ENCODE results near the gene MTHFS.

DNA sequence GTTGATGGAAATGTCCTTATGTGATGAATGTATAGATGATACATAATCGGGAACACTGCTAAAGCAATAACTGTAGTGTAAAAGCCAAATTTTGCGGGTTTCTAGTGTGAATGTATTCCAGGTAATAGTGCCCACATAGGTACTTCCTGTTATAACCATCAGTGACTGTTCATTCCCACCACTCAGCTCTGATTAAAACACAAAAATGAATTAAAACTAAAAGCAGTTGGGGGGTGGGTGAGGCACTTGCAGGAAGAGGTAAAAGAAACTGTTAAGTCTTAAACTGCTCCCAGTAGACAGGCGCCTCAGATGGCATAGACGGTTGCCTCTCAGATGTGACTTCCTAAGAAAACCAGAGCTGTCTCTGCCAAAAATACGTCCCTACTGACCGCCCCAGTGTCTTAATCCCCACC lies 893 bp upstream of the MTHFS start:
- TF ChIP-seq, protein P1, sequence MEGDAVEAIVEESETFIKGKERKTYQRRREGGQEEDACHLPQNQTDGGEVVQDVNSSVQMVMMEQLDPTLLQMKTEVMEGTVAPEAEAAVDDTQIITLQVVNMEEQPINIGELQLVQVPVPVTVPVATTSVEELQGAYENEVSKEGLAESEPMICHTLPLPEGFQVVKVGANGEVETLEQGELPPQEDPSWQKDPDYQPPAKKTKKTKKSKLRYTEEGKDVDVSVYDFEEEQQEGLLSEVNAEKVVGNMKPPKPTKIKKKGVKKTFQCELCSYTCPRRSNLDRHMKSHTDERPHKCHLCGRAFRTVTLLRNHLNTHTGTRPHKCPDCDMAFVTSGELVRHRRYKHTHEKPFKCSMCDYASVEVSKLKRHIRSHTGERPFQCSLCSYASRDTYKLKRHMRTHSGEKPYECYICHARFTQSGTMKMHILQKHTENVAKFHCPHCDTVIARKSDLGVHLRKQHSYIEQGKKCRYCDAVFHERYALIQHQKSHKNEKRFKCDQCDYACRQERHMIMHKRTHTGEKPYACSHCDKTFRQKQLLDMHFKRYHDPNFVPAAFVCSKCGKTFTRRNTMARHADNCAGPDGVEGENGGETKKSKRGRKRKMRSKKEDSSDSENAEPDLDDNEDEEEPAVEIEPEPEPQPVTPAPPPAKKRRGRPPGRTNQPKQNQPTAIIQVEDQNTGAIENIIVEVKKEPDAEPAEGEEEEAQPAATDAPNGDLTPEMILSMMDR (IDR thresholded peaks at IDR 0.05): no peak
- TF ChIP-seq POLR2A (IDR thresholded peaks at IDR 0.05): no peak
